HG03521 (cell line): ENCODE data around the gene GFI1B.
"Not testable (repeated sequence)": the region's sequence is repeated elsewhere in the genome, so short reads cannot be mapped to it uniquely, and the experiment has no call there.

ENCODE experiments used
- ATAC-seq: cut with Tn5 transposase; IDR thresholded peaks from one replicate; pipeline ENCODE4 v1.9.1; 2021; ENCODE audit warnings: mild to moderate bottlenecking, moderate library complexity; ENCODE audit not compliant: unreplicated experiment

The GFI1B gene

DNA sequence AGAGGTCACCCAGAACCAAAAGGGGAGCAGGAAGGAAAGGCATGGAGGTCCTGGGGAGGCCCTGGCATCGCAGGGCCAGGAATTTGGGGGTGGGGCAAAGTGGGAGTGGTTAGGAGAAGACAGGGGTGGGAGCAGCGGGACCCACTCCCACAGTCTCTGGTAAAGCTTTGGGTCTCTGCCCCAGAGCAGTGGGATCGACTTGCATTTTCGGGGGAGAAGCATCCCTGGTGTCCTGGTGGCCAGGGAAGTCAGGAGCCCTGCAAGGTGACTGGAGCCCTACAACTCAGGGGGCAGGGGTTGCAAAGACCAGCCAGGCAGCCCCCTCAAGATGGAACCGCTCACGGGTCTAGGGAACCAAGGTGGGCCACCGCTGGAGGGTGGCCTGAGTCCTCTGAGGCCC is 29.9 kb downstream of the GFI1B start:
- ATAC-seq = no peak

DNA sequence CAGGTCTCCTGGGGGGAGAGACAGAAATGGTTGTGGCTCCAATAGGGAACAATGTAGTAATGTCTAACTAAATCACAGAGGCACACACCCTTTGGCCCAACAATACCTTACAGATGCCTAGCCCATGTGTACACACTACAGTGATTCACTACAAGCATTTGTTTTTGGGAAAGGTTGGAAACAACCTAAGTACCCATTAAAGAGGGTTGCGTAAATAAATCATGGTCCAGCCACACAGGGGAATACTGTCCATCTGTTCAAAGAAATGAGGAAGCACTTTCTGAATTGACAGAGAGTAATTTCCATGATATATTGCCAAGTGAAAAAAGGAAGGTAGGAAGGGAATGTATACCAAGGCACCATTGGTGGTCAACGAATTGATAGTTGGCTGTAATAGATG is 30.3 kb downstream of the GFI1B start:
- no peak for ATAC-seq

DNA sequence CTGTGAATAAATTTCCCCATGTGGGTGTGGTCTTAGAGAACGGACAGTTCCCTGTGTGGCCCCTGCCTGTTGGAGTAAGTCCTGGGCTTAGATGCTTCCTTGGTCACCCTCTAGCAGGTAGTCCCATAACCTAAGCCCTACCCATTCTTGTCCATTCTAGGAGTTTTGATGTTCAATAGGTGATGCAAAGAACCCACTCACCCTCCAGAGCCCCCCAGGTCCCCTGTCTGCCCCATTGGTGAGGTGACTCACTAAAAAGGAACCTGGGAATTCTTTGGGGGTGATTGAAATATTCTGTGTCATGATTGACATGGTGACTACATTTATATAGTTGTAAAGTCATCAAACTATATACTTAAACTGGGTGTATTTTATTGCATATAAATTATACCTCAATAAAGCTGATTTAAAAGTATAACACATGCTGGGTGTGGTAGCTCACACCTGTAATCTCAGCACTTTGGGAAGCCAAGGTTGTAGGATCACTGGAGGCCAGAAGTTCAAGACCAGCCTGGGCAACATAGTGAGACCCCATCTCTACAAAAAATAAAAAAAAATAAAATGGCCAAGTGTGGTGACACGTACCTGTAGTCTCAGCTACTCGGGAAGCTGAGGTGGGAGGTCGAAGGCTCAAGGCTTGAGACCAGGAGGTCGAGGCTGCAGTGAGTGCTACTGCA is 31.6 kb downstream of the GFI1B start:
- no peak for ATAC-seq

DNA sequence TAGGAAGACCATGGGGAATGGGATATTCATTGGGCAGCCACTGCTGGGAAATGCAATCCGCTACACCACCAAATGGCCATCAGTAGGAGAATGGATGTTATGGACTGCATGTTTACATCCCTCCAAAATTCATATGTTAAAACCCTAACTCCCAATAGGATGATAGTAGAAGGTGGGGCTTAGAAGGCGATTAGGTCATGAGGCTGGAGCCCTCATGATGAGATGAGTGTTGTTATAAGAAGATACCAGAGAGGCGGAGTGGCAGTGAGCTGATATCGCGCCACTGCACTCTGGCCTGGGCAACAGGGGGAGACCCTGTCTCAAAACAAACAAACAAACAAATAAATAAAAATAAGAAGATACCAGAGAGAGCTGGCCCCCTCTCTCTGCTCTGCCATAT is 36.2 kb downstream of the GFI1B start:
- ATAC-seq = no peak

DNA sequence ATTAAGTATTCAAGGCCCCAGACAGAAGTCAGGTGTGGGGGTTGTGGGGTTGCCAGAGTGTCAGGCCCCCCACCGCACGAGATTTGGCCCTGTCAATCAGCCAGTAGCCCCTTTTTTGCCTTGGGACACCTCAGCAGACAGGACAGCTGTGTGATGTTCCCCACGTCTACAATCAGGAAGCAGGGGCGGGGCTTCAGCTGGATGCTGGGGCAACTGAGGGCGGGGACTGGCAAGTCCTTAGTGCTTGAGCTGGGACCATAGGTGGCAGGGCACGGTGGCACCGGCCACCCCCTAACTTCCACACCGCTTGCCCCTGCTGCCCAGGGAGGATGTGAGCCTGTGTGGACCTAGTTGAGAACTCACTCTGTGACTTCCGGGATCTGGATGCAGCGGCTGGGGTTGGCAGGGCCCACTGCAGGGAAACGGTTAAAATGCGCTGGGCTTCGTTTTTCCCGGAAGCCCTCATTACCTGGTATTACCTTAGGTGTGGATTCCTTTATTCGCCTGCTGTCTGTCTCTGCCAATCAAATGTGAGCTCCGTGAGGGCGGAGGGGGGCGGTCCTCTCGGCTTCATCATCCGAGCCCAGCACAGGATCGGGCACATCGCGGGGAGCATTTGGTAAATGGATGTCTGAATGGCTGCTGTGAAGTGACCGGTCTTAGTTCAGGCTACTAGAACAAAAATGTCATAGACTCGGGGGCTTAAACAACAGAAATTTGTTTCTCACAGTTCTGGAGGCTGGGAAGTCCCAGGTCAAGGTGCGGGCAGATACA is 44.8 kb downstream of the GFI1B start:
- no peak for ATAC-seq

DNA sequence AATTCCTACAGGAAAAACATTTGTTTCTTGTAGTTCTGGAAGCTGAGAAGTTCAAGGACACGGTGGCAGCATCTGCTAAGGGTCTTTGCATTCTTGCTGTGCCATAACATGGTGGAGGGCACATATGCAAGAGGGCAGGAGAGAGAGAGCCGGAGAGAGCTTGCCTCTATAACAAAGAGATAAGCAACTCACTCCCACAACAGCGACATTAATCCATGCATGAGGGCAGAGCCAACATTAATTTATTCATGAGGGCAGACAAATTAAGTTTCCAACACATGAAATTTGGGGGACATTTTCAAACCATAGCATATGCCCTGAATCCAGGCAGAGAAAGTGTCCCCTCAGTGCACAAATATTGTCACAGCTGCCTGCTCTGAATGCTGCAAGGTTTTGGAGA is 47.9 kb downstream of the GFI1B start:
- ATAC-seq = no peak

DNA sequence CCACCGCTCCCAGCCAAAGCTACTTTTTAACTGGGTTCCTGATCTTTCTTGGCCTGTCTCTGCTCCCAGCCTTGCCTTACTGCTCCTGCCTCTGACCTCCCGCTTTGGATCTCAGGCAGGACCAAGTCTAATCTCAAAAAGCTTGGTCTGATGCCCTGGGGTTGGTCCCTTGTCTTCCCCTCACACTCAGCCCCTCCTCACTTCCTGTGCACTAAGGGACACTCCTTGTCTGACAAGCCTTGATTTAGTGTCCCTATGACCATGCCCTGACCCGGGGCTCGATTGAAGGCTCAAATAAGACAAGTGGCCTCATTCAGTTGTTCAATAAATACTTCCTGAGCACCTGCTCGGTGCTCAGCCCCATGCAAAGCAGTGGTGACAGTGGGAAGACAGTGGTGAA is 48.6 kb downstream of the GFI1B start:
- no peak for ATAC-seq

DNA sequence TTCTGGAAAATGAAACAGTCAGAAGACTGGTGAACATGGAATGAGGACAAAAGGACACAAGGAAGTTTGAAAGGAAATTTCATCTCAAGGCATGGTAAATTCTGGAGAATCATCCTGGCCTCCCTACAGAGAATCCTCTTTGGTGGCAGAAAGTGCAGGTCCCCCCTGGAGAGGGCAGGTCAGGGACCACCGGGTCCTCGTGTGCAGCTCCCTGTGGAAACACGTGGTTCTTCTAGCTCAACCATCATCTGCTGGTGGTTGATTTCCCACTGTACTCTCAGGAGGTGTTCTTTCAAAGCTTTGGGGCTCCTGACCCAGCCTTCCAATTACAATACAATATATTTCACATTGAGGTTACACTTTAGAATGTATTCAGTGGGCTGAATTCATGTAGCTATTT is 49.7 kb downstream of the GFI1B start:
- no peak for ATAC-seq

DNA sequence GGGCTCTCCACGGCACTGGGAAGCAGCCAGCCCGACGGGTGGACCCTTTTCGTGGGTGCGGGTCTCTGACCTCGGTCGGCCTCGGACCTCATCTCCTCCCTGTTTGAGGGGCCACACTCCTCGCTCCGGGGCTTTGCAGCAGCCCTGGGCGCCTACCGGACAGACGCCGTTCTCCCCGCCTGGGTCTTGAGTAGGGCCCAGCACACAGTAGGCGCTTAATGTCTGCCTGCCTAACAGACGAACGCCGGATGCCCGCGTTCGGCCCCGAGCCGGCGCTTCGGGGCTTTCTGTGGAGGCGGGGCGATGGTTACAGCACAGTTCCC is 51.5 kb downstream of the GFI1B start:
- peak; percentile 14 for ATAC-seq

DNA sequence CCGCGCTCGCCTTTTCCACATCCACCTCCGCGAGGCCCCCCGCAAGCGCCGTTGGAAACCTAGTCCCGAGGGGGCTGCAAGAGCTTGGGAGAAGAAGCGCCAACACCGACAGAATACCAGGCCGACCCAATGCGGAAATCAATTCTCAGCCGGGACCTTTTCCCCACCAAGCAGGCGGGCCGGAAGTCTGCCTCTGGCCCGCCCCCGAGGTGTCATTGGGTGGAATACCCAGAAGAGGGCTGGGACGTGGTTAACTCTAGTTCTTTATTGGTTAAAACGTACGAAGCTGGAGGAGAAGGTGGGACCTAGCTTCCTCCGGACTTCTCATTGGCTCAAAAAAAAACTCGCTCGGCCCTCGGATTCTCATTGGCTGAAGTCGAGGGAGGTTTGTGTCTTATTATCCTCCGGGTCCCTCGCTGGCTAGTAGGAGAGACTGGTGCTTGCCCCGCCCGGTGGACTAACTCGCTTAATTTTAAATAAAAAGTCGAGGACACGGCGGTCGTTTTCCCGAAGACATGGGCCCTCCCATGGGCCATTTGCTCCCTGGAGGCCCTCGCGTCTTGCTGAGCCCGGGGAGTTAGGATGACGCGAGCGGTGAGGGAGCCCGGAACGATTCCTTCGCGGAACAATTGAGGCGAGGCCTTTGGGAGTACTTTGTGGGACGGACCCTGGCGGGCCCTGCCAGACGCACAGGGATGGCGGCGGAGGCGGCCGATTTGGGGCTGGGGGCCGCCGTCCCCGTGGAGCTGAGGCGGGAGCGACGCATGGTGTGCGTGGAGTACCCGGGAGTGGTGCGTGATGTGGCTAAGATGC is 52.0 kb downstream of the GFI1B start, which contains the start of gene GTF3C5:
TSS of gene GTF3C5 (plus strand) at position 681 of the 813 bp plus-strand sequence. CDS start at position 696, 15 bp downstream.
- peak; percentile 94 for ATAC-seq

DNA sequence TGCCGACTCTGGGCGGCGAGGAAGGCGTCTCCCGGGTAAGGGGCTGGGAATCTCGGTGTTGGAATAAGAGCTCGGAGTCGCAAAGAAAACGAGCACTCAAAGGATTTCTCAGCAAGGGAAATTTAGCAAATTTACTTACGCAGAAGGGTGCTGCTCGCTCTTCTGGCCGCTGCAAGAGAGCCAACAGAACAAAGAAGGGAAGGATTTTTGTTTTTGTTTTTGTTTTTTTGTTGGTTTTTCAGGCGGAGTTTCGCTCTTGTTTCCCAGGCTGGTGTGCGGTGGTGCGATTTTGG is 52.6 kb downstream of the GFI1B start:
- ATAC-seq = no peak

DNA sequence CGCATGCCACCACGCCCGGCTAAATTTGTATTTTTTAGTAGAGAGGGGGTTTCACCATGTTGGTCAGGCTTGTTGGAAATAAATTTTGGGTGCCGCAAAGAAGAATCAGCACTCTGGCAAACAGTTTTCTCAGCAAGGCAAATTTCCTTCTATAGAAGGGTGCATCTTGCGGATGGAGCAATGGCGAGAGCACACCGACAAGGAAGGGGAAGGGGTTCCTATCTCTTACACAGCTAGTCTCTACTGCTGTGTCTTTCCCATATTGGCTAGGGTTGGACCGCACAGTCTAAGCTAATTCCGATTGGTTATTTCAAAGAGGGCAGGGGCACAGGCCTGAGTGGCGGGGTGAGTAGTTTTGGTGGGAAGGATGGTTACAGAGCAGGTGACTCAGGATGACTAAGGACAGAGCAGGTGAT is 53.0 kb downstream of the GFI1B start:
- ATAC-seq = no peak

DNA sequence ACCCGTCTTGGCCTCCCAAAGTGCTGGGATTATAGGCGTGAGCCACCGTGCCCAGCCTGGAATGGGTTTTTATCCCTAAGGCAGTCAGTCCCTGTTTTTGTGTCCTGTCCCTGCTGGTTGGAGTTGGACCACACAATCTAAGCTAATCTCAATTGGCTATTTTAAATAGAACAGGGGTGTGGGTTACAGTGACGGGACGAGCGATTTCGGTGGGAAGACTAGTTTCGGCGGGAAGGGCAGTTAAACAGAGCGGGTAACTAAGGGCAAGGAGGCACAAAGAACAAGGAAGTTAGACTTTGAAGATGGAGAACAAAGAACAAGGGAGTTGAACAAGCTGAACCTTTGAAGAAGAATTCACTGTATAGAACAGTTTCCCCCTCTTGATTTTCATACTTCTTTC is 53.7 kb downstream of the GFI1B start:
- ATAC-seq = no peak

DNA sequence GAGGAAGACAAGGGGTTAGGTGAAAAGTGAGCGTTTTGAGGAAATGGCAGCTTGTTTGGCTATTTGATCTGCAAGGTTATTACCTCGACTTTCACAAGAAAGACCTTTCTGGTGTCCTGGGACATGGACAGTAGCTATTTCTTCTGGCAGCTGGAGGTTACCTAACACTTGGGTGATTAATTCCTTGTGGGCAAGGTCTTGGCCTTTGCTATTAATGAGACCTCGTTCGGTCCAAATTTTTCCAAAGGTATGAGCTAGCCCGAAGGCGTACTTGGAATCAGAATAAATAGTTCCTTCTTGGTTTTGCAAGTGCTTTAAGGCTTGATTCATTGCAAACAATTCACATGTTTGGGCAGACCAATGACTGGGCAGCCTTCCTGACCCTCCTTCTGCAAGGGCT is 57.2 kb downstream of the GFI1B start:
- no peak for ATAC-seq

DNA sequence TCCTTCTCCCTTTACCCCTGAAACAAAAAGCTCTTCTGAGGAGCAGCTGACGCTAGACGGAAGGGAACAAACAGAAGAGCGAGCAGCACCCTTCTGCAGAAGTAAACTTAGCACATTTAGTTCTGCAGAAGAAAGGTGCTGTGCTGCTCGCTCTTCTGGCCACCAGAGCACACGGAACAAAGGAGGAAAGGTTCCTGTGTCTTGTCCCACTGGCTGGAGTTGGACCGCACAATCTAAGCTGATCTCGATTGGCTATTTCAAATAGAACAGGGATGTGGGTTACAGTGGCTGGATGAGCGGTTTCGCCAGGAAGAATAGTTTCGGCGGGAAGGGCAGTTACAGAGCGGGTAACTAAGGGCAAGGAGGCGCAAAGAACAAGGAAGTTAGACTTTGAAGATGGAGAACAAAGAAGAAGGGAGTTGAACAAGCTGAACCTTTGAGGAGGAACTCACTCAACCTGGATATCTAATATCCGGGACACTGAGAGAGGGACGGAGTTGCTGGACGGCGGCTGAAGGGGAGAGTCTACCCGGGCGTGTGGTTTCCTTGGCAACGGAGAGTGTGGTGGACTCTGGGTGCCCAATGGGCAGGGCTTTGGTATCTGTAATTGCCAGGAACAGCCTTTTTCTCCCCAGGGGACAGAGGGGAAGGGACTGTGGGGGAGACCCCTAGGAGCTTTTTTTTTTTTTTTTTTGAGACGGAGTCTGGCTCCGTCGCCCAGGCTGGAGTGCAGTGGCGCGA is 59.5 kb downstream of the GFI1B start:
- ATAC-seq = no peak

DNA sequence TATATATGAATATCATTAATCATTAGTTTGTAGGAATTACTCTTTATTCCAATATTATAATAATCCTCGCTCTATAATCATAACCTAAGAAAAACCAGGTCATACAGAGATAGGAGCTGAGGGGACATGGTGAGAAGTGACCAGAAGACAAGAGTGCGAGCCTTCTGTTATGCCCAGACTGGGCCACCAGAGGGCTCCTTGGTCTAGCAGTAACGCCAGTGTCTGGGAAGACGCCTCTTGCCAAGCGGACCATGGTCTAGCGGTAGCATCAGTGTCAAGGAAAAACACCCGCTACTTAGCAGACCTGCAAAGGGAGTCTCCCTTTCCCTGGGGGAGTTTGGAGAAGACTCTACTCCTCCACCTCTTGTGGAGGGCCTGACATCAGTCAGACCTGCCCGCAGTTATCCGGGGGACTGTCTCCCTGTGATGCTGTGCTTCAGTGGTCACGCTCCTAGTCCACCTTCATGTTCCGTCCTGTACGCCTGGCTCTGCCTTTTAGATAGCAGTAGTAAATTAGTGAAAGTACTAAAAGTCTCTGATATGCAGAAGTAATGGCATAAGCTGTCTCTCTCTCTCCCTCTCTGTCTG is 62.5 kb downstream of the GFI1B start:
- ATAC-seq = not testable (repeated sequence)
